IPS DF 4.7 (cell line): ENCODE results near the gene SAMM50.

ENCODE experiments used
- DNase-seq: peaks from one replicate; pipeline ENCODE4 v3.0.0-alpha.2; 2013; ENCODE audit warnings: low spot score; ENCODE audit errors: extremely low read depth

The SAMM50 gene

DNA sequence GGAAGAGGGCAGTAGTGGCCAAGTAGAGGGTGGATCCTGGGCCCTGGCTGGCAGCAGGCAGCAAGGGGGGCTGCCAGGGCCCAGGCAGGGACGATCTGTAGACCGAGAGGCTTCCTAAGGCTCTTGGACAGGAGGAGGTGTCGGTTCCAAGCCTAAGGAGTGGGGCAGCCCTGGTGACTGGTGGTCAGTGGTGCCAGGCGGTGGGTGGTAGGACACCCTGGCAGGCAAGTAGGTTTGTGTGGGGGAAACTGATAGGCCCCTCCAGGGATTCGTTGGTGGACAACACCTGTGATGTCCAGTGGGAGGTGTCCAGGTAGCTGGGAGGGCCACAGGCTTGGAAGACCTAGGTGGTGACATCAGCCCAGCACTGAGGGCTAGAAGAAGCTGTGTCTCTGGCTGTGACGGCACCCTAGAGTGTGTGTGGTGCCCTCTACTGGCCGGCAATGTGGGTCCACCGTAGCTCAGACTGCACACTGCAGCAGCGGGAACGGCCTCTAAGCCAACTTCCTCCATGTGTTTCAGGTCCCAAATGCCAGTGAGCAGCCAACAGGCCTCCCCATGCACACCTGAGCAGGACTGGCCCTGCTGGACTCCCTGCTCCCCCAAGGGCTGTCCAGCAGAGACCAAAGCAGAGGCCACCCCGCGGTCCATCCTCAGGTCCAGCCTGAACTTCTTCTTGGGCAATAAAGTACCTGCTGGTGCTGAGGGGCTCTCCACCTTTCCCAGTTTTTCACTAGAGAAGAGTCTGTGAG is 9.4 kb upstream of the SAMM50 start:
- no peak for DNase-seq

DNA sequence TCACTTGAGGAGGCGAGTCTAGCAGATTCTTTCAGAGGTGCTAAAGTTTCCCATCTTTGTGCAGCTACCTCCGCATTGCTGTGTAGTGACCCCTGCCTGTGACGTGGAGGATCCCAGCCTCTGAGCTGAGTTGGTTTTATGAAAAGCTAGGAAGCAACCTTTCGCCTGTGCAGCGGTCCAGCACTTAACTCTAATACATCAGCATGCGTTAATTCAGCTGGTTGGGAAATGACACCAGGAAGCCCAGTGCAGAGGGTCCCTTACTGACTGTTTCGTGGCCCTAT is 8.9 kb upstream of the SAMM50 start:
- DNase-seq: no peak

DNA sequence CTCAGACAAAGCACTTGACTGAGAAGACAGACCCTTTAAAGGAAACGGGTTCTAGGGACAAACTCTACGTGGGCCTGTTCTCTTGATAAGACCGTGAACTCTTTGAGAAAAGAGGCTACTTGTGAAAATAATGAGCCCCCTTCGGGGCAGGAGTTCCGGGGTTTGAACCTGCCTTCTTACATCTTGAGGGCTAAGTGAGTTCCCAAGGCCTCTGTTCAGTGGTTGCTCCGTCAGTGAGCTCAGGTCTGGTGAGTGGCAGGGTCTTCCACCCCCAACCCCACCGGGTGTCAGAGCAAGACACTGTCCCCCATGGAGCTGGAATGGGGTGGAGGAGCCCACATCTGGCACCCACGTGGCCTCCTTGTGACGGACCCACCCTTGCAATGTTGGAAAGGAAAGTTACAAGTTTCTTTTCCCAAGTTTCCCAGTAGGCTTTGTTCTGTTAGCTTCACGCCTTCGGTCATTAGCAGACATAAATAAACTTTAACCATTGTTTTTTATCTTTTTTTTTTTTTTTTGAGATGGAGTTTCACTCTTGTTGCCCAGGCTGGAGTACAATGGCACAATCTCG is 6.3 kb upstream of the SAMM50 start:
- DNase-seq: no peak

DNA sequence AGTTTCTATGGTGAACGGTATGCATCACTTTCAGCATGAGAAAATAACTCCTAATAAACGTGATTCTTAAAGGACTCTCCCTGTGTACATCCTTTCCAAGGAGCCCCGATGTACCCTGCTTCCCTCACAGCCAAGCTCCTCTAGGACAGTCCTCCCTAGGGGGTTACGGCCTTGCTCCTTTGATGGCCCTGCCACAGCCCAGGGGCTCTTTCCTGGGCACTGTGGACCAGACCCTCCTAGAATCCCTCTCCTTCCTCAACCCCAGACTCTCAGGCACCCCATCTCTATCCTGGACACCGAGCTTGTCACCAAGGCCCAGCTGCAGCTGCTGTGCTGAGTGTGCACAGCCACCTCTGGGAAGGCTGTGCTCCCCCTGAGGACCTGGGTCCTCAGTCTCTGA is 3.9 kb upstream of the SAMM50 start:
- DNase-seq: no peak

DNA sequence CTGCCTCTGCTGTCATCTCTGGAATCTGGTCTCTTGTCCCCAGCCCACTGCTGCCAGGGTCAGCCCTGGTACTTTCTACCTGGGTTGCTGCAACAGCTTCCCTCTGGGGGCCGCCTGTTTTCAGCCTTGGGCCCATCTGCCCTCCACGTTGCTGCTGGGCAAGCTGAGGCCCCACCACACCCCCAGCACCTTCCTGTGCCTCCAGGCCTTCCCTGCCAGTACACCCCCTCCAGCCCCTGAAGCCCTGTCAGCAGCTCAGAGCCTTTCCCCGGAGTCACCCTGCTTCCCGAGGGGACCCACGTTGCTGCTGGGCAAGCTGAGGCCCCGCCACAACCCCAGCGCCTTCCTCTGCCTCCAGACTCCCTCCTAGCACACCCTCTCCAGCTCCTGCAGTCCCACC is 3.3 kb upstream of the SAMM50 start:
- DNase-seq: no peak

DNA sequence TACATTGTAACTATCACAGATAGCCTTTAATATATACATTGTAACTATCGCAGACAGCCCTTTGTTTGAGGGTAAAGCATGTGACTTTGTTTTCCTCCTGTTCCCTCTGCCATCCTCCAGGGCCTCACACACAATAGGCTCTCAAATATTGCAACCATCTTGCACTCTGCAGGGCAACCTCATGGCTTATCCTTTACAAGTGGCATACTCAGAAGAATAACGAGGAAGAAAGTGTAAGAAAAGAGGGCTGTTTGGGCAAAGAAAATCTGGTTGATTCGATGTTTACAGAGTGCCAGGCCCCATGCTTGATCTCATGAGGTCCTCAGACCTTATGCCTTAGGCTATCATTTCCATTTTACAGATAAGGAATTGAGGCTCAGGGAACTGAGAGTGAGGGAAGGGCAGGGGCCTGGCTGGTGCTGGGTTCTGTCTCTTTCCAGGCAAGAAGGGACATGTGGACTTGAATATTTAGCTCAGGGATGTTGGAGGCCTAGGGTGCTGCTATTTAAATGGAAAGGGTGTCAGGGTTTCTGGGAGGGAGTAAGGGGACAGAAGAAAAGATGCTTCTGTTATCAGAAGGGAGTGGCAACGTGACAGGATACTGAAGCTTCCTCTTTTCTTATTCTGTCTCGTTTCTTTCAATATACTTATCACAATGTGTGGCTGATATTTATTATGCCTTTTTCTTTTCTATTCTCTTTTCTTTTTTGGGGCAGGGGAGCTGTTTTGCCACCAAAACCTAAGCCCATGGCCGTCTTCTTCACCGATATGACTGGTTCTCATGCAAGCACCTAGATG is 1.1 kb upstream of the SAMM50 start:
- DNase-seq: no peak

DNA sequence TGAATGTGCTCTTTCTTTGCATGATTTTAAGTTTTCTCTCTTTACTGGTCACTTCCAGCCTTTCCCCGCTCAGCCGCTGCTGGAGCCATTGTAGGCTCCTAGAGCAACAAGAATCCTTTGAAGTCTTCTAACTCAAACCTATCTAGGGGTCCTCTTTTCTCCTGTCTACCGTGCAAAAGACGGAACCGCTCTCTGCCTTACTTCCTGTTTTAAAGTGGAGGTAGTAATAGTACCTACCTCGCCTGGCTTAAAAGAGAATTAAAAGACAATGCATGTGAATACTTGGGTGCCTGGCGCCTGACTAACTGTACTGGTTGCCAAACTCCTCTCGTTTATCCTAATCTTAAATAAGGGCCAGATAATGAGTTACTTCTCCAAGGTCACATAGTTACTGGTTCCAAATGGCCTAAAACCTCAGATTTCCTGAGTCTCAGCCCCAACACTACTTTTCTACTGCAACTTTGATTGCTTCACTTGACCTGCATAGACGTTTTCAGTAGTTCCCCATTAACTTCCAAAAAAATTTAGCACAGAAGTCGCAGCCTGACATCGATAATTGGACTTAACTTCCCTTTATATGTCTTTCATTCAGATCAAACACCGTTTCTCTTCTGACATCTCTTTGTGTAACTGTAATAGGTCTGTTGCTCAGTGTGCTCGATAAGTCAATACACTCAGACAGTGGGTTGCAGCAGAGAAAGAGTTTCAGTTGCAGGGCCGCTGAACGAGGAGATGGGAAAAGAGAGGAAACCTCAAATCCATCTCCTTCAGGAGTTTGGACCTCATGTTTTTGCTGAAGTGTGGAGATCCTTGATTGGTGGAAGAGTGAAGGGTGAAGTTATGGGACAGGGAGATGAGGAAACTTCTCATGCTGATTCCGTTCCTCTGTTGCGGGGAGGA is 891 bp downstream of the SAMM50 start:
- DNase-seq: no peak

DNA sequence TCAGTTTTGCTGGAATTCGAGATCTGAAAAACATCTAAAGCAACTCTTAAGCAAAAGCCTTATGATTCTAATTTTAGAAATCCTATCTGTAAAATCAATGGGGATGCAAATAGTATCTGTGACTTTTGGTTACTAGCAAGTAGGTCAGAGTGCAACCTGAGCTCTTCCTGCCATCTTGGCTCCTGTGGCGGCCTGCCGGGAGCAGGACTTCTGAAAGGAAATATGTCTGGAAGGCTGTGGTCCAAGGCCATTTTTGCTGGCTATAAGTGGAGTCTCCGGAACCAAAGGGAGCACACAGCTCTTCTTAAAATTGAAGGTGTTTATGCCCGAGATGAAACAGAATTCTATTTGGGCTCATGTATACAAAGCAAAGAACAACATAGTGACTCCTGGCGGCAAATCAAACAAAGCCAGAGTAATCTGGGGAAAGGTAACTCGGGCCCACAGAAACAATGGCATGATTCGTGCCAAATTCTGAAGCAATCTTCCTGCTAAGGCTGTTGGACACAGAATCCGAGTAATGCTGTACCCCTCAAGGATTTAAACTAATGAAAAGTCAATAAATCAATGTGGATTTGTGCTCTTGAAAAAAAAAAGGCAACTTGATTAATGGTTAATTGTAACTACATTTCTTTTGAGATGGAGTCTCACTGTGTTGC is 1.7 kb downstream of the SAMM50 start:
- no peak for DNase-seq

DNA sequence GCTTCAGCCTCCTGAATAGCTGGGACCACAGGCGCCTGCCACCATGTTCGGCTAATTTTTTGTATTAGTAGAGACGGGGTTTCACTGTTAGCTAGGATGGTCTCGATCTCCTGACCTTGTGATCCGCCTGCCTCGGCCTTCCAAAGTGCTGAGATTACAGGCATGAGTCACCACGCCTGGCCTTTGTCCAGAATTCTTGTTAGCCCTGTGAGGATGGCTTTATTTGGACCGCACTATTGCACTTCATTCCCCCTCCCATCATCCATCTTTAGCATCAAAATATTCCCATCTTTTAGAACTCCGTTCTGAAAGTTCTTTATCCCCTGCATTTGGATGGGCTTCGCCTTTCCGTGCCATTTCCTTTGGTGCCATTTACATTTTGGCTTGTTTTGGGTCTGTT is 2.6 kb downstream of the SAMM50 start:
- DNase-seq: no peak

DNA sequence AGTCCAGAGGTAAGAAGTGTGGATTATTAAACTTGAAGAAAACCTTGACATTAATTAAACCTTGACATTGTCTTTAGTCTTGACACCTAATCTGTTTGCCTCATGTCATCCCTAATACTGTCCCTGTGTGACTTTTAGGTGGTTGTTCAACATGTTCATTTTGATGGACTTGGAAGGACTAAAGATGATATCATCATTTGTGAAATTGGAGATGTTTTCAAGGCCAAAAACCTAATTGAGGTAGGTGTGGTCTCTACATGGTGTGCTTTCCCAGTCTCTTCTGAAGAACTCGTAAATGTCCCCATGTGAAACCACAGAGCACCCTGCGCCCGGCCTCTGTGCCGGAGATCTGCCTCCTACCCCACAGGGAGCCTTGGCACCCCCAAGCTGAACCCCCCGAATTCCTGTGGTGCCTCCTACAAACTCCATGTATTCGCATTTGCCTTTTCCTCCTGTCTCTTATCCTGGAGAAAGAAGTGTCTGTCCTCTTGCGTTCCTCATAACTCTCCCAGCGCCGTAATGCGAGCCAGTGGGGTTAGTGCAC is 9.1 kb downstream of the SAMM50 start:
- no peak for DNase-seq

DNA sequence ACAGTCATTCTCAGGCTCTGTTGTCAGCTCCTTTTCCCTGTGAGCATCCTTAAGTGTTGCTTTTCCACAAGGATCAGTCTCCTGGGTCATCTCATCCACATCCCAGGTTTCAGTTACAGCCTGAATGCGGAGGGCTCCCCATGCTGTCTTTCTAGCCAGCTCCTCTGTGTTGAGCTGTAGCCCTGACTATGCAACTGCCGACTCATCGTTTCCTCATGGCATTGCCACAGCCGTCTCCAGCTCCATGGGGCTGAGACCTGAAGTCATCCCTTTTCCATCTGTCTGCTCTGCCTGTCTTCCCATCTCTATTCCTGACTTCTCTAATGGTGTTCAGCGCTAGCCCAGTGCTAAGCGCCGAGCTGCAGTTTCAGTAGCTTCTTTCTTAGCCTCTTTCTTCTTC is 11.8 kb downstream of the SAMM50 start:
- no peak for DNase-seq

DNA sequence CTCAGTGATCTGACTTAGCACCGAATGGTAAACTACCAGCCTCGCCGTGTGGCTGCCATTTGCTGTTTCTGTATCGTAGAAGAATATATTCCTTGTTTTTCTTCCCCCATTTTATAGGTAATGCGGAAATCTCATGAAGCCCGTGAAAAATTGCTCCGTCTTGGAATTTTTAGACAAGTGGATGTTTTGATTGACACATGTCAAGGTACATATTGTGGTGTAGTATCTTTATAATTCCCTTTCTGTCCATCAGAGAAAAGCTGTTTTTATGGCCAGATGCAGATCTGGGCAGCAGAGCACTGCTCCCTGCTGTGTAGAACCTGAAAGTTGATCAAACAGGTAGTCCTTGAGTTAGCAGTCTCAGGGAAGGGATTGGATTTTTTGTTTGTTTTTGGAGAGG is 13.4 kb downstream of the SAMM50 start:
- no peak for DNase-seq

DNA sequence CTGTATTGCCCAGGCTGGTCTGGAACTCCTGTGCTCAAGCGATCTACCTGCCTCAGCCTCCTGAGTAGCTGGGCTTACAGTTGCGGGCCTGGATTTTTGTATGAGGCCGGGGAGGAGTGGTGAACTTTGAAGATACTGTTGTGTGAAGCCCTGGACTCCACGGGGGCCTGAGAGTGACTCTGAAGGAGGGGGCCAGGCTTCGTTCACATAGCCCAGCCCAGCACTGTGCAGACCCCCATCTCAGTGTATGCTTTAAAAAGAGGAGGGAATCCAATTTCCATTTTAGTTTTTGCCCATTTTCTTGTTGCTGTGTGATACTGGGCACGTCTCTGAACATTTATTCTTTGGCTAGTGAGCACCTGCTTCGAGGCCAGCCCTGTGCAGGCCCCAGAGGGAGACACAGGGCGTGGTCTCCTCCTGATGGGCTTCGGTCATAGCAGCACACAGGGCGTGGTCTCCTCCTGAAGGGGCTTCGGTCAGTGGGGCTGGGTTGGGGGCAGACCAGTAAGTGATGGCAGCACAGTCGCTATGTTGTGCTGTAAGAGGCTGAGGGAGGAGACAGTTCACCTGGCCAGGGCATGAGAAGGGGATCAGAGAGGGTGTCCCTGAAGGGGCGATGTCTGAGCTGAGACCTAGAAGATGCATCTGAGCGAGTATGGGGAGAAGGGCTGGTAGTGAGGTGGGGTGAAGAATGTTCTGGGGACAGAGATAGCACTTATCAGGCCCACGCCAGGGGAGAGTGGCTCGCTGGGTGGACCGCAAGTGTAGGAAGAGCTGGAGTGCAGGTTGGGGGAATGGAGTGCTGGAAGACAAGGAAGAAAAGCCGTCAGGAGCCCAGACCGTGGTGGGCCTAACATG is 14.0 kb downstream of the SAMM50 start:
- no peak for DNase-seq

DNA sequence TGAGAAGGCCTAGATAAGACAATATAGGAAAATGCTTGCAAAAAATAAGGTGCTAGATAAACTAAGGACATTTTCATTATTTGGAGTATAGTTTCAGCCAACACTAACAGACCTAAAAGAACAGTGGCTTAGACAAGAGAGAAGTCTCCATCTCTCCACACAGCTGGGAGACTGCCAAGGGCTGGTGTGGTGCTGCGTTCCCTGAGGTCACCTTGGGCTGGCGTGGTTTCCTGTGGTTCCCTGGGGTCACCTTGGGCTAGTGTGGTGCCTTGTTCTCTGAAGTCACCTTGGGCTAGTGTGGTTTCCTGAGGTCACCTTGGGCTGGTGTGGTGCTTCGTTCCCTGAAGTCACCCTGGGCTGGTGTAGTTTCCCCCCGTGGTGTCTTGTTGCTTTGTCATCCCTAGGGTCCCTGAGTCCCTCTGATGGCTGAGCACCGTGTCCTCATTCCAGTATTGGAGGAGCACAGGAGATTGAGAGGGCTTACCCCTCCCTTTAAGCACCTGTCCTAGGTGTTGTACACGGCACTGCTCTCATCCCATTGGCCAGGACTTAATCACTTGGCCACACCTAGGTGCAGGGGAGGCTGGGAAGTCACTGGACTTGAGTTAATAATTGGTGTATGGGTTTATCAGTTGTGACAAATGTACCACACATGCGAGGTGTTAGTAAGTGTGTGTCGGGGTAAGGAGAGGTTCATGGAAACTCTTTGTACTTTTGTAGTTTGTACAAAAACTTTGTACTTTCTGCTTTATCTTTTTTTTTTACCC is 14.9 kb downstream of the SAMM50 start:
- DNase-seq: no peak

DNA sequence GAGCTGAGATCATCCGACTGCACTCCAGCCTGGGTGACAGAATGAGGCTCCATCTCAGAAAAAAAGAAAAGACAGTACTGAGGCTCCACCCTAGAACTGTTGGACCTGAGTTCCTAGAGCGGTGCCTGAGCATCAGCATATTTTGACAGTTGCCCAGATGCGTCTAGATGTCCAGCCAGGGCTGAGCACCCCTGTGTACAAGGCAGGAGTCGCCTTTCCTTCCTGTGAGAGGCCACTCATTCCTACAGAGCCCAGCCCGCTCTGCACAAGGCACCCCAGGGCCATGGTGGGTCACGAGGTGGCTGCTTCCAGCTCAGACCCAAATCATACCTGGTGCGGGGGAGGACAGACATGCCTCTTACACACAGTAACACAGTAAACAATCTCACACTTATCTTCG is 15.9 kb downstream of the SAMM50 start:
- DNase-seq: no peak

DNA sequence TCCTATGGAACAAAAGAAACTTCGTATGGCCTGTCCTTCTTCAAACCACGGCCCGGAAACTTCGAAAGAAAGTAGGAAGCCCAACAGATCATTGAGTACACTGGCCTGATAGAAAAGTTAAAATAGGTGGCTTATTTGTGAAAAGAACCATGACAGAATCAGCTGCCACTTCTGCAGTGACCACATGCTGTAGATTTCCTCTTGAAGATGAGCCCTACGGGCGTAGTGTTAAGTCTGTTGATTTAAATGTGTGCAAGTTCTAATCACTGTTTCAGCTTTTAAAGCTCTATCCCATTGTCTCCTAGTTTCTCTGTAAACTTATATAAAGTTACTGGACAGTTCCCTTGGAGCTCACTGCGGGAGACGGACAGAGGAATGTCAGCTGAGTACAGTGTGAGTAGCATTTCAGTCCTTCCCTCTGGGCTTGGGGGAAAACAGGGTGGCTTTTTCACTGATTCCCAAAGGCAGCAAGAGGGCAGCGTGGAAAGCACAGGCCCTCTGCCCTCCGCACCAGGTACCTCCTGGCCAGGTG is 17.8 kb downstream of the SAMM50 start:
- DNase-seq: no peak

DNA sequence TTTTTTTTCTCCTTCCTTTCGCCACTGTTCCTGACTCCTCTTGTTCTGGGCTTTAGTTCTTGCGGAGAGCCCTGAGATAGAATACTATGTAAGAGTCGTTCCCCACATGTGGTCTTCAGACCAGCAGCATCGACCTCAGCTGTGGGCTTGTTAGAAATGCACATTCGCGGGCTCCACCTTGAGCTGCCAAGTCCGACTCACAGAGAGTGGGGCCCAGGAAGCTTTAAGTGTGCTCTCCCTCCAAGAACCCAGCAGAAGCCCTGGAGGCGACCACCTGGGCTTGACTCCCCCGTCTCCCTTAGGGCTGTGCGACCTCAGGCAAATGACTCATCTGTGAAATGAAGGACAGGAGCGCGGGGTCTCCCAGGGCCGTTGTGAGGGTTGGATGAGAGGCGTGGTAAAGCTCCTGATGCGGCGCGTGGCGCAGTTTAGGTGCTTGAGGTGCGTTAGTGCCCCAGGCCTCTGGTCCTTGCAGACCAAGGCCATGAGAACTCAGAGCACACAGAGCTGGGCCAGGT is 18.8 kb downstream of the SAMM50 start:
- no peak for DNase-seq

DNA sequence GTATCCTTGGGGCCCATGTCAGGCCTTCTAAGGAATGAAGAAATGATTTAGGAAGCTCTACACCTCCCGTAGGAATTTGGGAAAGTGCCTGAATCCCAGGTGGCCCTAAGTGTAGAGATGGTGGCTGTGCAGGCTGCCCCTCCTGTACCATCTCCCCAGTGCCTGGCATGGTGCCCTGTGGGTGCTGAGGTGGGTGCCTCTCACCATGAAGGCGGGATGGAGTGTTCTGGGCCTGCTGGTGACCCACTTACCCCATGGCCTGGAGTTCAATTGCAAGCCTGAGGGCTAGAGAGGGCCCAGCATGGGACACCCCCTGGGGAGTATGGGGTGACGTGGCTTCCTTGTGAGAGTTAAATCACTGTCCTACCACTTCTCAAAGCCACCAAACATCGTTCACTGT is 19.8 kb downstream of the SAMM50 start:
- no peak for DNase-seq
